Calu3 (cell line): ENCODE results near the gene DLG3. TPM values are rescaled to one million over a fixed set of nuclear protein-coding genes. Genes with fewer than 3 reads are reported as not detected.

Source experiments
- BruUV-seq: library from RNA; stranded (reverse); fragments of 400-500 nt; replicated peaks from 2 replicates; lab custom pipeline; 2021; lab: Mats Ljungman, UMichigan
- CTCF ChIA-PET: fragments of 300-600 bp; sonication (Branson Sonifier 250); formaldehyde crosslinking; loops from one replicate; lab custom pipeline; 2022; ENCODE audit warnings: antibody characterized with exemption; lab: Charles Lee
- DNase-seq: peaks from one replicate; pipeline ENCODE4 v3.0.0; 2022
- H3K27ac Mint-ChIP-seq: one replicate; pipeline ENCODE4 v1.8.0; 2022; ENCODE audit warnings: mixed read lengths; ENCODE audit not compliant: unreplicated experiment
- H3K27me3 Mint-ChIP-seq: one replicate; pipeline ENCODE4 v1.8.0; 2022; ENCODE audit warnings: mixed read lengths; ENCODE audit not compliant: unreplicated experiment
- H3K36me3 Mint-ChIP-seq: one replicate; pipeline ENCODE4 v1.8.0; 2022; ENCODE audit warnings: mild to moderate bottlenecking, moderate library complexity, mixed read lengths; ENCODE audit not compliant: insufficient read depth, unreplicated experiment
- H3K4me1 Mint-ChIP-seq: one replicate; pipeline ENCODE4 v1.8.0; 2022; ENCODE audit warnings: mild to moderate bottlenecking, low read depth, mixed read lengths; ENCODE audit not compliant: unreplicated experiment
- H3K4me3 Mint-ChIP-seq: one replicate; pipeline ENCODE4 v1.8.0; 2022; ENCODE audit warnings: mild to moderate bottlenecking, low read depth, moderate library complexity, mixed read lengths; ENCODE audit not compliant: unreplicated experiment
- H3K9me3 Mint-ChIP-seq: one replicate; pipeline ENCODE4 v1.8.0; 2022; ENCODE audit warnings: low read depth, mixed read lengths; ENCODE audit not compliant: unreplicated experiment
- CTCF ChIP-seq: fragments of 200-600 bp; IDR thresholded peaks from one replicate; pipeline ENCODE4 v1.8.0; 2022; ENCODE audit warnings: antibody characterized with exemption; ENCODE audit not compliant: unreplicated experiment
- intact Hi-C: fragments of 100-400 bp; cut with micrococcal nuclease; formaldehyde crosslinking; loops from one replicate; pipeline ENCODE4 v1.10.0; 2022; ENCODE audit not compliant: unreplicated experiment
- total RNA-seq: library from RNA; stranded (reverse); gene quantifications from 2 replicates; pipeline ENCODE4 v1.2.3, GENCODE V29; 2022

Gene DLG3
- total RNA-seq, 1 experiment from 2014 or later = 55.8 TPM

GRCh38 chrX:70468709-70469108 is 24.1 kb downstream of the DLG3 start:
- intact Hi-C loops = no loop called here
- no peaks in the 10 kb centered on the region for H3K9me3 Mint-ChIP-seq
- no peak for TF ChIP-seq CTCF
- H3K4me1 Mint-ChIP-seq = peaks cover 16% of the 10 kb centered on the region
- CTCF ChIA-PET = no interaction called here
- no peak for DNase-seq
- H3K4me3 Mint-ChIP-seq = no peak overlapping the region
- BruUV-seq = no TSS peak
- peaks cover 6% of the 10 kb centered on the region for H3K36me3 Mint-ChIP-seq
- H3K27me3 Mint-ChIP-seq = no peaks in the 10 kb centered on the region
- H3K27ac Mint-ChIP-seq = no peak overlapping the region

GRCh38 chrX:70470850-70471289 is 26.2 kb downstream of the DLG3 start:
- no peak for TF ChIP-seq CTCF
- CTCF ChIA-PET = interaction anchor here (0.7 kb wide), 1 partner anchor 493 kb away, joined by 3 read pairs; no protein-coding TSS in a partner anchor
- no peaks in the 10 kb centered on the region for H3K9me3 Mint-ChIP-seq
- no TSS peak for BruUV-seq
- no peaks in the 10 kb centered on the region for H3K27me3 Mint-ChIP-seq
- no peak overlapping the region for H3K27ac Mint-ChIP-seq
- no peak overlapping the region for H3K4me3 Mint-ChIP-seq
- intact Hi-C loops = no loop called here
- peaks cover 23% of the 10 kb centered on the region for H3K4me1 Mint-ChIP-seq
- H3K36me3 Mint-ChIP-seq = peaks cover 6% of the 10 kb centered on the region
- DNase-seq = no peak

- Mint-ChIP-seq H3K27ac (peak overlapping the region; percentile 96), H3K4me3 (peak overlapping the region; percentile 56), H3K4me1 (peaks cover 58% of the 10 kb centered on the region), H3K36me3 (peaks cover 14% of the 10 kb centered on the region), H3K27me3 (no peaks in the 10 kb centered on the region), H3K9me3 (no peaks in the 10 kb centered on the region)
- BruUV-seq = no TSS peak
- no peak for DNase-seq
- intact Hi-C loops = loop anchor here (5.0 kb wide), 2 partner anchors 51 to 76 kb away; no protein-coding TSS in a partner anchor
- CTCF ChIA-PET = interaction anchor here (1.2 to 1.5 kb wide), 2 partner anchors 24 to 53 kb away, joined by 4 to 5 read pairs; partner anchors contain the start of gene GDPD2
- TF ChIP-seq CTCF = no peak
Observed at GRCh38 chrX:70476166-70476933, 31.7 kb downstream of the DLG3 start.

- CTCF ChIA-PET = interaction anchor here (0.6 to 1.5 kb wide), 5 partner anchors 8 to 54 kb away, joined by 3 to 7 read pairs (median 4); partner anchors contain the start of gene GDPD2
- BruUV-seq = TSS peak; percentile 51
- Mint-ChIP-seq H3K36me3 (peaks cover 21% of the 10 kb centered on the region), H3K4me3 (peak overlapping the region; percentile 56), H3K27ac (peak overlapping the region; percentile 96), H3K4me1 (peaks cover 66% of the 10 kb centered on the region), H3K27me3 (no peaks in the 10 kb centered on the region), H3K9me3 (no peaks in the 10 kb centered on the region)
- no peak for TF ChIP-seq CTCF
- intact Hi-C loops = loop anchor here (5.0 kb wide), 2 partner anchors 50 to 75 kb away; no protein-coding TSS in a partner anchor
- peak; percentile 83 for DNase-seq
Observed at GRCh38 chrX:70476934-70477733, 32.5 kb downstream of the DLG3 start.
